GM20000 (cell line): Measurements from ENCODE around the gene IGFN1.

Experiments
- DNase-seq: peaks from one replicate; pipeline ENCODE4 v3.0.0; 2012; ENCODE audit warnings: low spot score
- TF ChIP-seq, protein P1 (sequence below): IDR thresholded peaks from 2 replicates; pipeline ENCODE4 v1.5.1; 2012; ENCODE audit warnings: mild to moderate bottlenecking, control low read depth; ENCODE audit errors: extremely low read depth, missing control alignments

Gene IGFN1

GRCh38 chr1:201144701-201145100, 45.9 kb upstream of the IGFN1 start:
- DNase-seq: no peak
- TF ChIP-seq, protein P1, sequence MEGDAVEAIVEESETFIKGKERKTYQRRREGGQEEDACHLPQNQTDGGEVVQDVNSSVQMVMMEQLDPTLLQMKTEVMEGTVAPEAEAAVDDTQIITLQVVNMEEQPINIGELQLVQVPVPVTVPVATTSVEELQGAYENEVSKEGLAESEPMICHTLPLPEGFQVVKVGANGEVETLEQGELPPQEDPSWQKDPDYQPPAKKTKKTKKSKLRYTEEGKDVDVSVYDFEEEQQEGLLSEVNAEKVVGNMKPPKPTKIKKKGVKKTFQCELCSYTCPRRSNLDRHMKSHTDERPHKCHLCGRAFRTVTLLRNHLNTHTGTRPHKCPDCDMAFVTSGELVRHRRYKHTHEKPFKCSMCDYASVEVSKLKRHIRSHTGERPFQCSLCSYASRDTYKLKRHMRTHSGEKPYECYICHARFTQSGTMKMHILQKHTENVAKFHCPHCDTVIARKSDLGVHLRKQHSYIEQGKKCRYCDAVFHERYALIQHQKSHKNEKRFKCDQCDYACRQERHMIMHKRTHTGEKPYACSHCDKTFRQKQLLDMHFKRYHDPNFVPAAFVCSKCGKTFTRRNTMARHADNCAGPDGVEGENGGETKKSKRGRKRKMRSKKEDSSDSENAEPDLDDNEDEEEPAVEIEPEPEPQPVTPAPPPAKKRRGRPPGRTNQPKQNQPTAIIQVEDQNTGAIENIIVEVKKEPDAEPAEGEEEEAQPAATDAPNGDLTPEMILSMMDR: no peak

DNA sequence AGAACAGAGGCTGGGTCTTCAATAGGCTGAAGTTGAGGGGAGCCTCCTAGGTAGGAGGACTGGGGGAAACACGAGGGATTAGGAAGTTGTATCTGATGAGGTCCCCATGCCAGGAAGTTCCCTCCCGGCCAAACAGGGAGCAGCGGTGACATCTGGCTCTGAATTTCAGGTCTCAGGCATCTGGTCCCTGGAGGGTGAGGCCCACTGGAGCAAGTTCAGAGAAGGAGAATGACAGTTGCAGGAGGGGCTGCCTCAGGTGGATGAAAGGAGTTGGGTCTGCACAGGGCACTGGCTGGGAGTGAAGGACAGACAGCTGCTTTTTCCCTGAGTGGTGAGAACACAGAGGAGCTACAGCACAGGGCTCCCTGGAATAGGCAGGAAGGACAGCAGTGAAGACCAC, 45.5 kb upstream of the IGFN1 start:
- TF ChIP-seq, protein P1: no peak
- DNase-seq: no peak

DNA sequence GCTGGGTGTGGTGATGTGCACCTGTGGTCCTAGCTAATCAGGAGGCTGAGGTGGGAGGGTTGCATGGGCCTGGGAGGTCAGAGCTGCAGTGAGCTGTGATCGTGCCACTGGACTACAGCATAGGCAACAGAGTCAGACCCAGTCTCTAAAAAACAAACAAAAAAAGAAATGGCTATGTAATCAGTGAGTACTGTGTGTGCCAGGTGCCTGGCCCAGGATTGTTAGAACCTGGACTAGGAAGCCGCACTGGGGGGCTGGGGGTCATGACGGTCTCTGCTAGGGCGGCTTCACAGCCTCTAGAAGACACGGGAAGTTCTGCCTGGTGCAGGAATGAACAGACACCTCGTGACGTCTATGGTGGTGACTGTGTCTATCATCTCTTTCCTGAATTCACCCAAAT, 44.8 kb upstream of the IGFN1 start:
- TF ChIP-seq, protein P1: no peak
- no peak for DNase-seq

DNA sequence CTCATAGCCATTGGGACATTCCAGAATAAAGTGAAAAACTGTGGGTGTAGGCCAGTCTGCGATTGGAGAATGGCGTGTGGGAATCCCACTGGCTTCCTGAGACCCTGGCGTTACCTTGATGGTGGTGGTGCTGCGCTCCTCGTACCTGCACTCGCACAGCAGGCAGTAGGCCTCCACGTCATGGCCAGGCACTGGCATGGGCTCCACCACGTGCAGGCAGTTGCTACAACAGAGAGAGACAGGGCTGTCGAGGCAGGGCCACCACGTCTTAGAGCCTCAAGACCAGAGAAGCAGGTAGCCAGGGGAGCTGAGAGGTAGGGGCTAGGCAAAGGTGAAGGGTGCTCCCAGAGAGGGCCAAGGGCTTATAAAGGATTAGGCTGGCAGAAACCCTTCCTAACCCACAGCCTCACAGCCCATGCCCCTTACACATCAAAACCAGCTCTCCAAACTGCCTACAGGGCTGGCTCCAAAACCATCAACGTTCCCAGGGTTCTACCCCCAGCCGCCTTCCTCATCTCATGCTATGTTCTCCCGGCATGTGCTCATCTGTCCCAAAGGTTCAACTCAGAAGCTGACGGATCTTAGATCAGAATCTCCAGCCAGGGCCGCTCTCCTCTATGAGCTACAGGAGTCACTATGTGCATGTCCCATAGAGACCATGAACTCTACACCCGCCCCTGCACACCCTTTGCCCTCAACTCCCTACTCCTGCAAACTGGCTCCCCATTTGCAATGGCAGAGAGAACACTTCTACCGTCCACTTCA, 43.8 kb upstream of the IGFN1 start:
- no peak for DNase-seq
- TF ChIP-seq, protein P1: no peak

GRCh38 chr1:201147396-201148015, 43.1 kb upstream of the IGFN1 start:
- TF ChIP-seq, protein P1: no peak
- DNase-seq: no peak

DNA sequence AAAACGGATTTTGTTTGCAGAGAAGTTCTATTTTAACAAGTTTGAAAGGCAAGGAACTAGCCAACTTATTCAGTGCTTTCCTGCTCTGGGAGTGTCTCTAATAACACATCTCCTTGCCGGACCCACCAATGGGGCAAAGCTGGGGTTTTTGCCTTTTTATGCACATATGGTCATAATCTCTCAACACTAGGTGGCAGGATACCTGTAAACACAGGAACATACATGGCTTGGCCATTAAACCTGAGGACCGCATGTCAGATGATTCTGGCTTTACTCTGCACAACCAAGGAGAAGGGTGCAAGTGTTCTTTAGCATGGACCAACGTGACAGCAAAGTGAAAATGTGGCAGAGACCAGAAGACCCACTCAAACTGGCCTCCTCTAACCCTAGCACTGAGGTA, 41.2 kb upstream of the IGFN1 start:
- TF ChIP-seq, protein P1: no peak
- DNase-seq: peak; percentile 56
